Neural cell (in vitro differentiated cells): ENCODE data around the gene BTNL3. TPM values are rescaled to one million over a fixed set of nuclear protein-coding genes. Genes with fewer than 3 reads are reported as not detected.

Experiments
- H2AFZ ChIP-seq: fragments of 200-600, 300-800 bp; sonication (generic), shearing (Covaris generic); 2 replicates; pipeline ENCODE4 v1.6.0; 2014; ENCODE audit warnings: low read depth, mild to moderate bottlenecking, antibody characterized with exemption, low read length, moderate library complexity
- H3F3A ChIP-seq: fragments of 200-600 bp; shearing (Covaris generic); 2 replicates; pipeline ENCODE4 v1.6.1; 2016; ENCODE audit warnings: mild to moderate bottlenecking, moderate library complexity, mixed read lengths, antibody characterized with exemption, low read length; ENCODE audit not compliant: insufficient read depth, poor library complexity, severe bottlenecking
- H3K27ac ChIP-seq: fragments of 200-600, 300-800 bp; sonication (generic), shearing (Covaris generic); 2 replicates; pipeline ENCODE4 v1.5.1; 2014; ENCODE audit warnings: mild to moderate bottlenecking, low read length, moderate library complexity
- H3K27me3 ChIP-seq: fragments of 300-800, 200-600 bp; sonication (generic), shearing (Covaris generic); 2 replicates; pipeline ENCODE4 v1.6.0; 2014; ENCODE audit warnings: mild to moderate bottlenecking, low read depth, low read length, moderate library complexity; ENCODE audit not compliant: insufficient read depth
- H3K36me3 ChIP-seq: fragments of 300-800, 200-600 bp; sonication (generic), shearing (Covaris generic); 2 replicates; pipeline ENCODE4 v1.5.1; 2014; ENCODE audit warnings: mild to moderate bottlenecking, antibody characterized with exemption, low read length, moderate library complexity; ENCODE audit not compliant: insufficient read depth
- H3K4me2 ChIP-seq: fragments of 300-800, 200-600 bp; sonication (generic), shearing (Covaris generic); 2 replicates; pipeline ENCODE4 v1.6.0; 2014; ENCODE audit warnings: mild to moderate bottlenecking, low read length
- H3K4me3 ChIP-seq: fragments of 300-800, 200-600 bp; sonication (generic), shearing (Covaris generic); 2 replicates; pipeline ENCODE4 v1.5.1; 2014; ENCODE audit warnings: mild to moderate bottlenecking, low read length, moderate library complexity
- H3K79me2 ChIP-seq: fragments of 200-600 bp; shearing (Covaris generic); replicated peaks from 2 replicates; pipeline ENCODE4 v1.6.0; 2014; ENCODE audit warnings: mild to moderate bottlenecking, low read length, moderate library complexity; ENCODE audit not compliant: insufficient read depth
- H3K9ac ChIP-seq: fragments of 300-800, 200-600 bp; sonication (generic), shearing (Covaris generic); 2 replicates; pipeline ENCODE4 v1.6.1; 2016; ENCODE audit warnings: mild to moderate bottlenecking, low read length, mixed read lengths
- H3K9me2 ChIP-seq: fragments of 200-600 bp; shearing (Covaris generic); 2 replicates; pipeline ENCODE4 v1.6.1; 2016; ENCODE audit warnings: mild to moderate bottlenecking, low read length, mixed read lengths; ENCODE audit not compliant: insufficient read depth
- H3K9me3 ChIP-seq: fragments of 200-600, 300-800 bp; sonication (generic), shearing (Covaris generic); 2 replicates; pipeline ENCODE4 v1.6.1; 2016; ENCODE audit warnings: mild to moderate bottlenecking, mixed run types, low read length, moderate library complexity, mixed read lengths
- H4K20me1 ChIP-seq: fragments of 200-600 bp; shearing (Covaris generic); 2 replicates; pipeline ENCODE4 v1.6.1; 2016; ENCODE audit warnings: mild to moderate bottlenecking, mixed run types; ENCODE audit not compliant: insufficient read depth
- EP300 ChIP-seq: fragments of 450-650 bp; conservative IDR thresholded peaks from 2 replicates; pipeline ENCODE4 v1.6.1; 2014; ENCODE audit warnings: antibody characterized with exemption, mild to moderate bottlenecking, moderate library complexity; ENCODE audit not compliant: poor library complexity, severe bottlenecking
- EZH2 ChIP-seq: fragments of 200-600, 300-800 bp; shearing (Covaris generic), sonication (generic); IDR thresholded peaks from 2 replicates; pipeline ENCODE4 v1.6.1; 2014; ENCODE audit warnings: antibody characterized with exemption, low read length, borderline replicate concordance, mild to moderate bottlenecking; ENCODE audit not compliant: insufficient read depth, poor library complexity, severe bottlenecking
- MXI1 ChIP-seq: fragments of 450-650 bp; conservative IDR thresholded peaks from 2 replicates; pipeline ENCODE4 v1.6.1; 2014; ENCODE audit warnings: antibody characterized with exemption, mild to moderate bottlenecking; ENCODE audit not compliant: poor library complexity, severe bottlenecking
- POLR2AphosphoS5 ChIP-seq: IDR thresholded peaks from 2 replicates; pipeline ENCODE4 v1.6.1; 2012
- RAD21 ChIP-seq: fragments of 450-650 bp; conservative IDR thresholded peaks from 2 replicates; pipeline ENCODE4 v1.6.1; 2014; ENCODE audit warnings: antibody characterized with exemption, mild to moderate bottlenecking, moderate library complexity
- SMC3 ChIP-seq: fragments of 450-650 bp; conservative IDR thresholded peaks from 2 replicates; pipeline ENCODE4 v1.6.1; 2014; ENCODE audit warnings: antibody characterized with exemption, mild to moderate bottlenecking, moderate library complexity; ENCODE audit not compliant: poor library complexity
- TAF1 ChIP-seq: IDR thresholded peaks from 2 replicates; pipeline ENCODE4 v1.6.1; 2012; ENCODE audit warnings: low read depth
- polyA plus RNA-seq: library from polyadenylated mRNA; depleted of rRNA; stranded (reverse); fragments of >200 nt; gene quantifications from 2 replicates; pipeline ENCODE4 v1.2.3, GENCODE V29; 2014
- TF ChIP-seq, protein P1 (sequence below): fragments of 450-650 bp; IDR thresholded peaks from 2 replicates; pipeline ENCODE4 v1.5.1; 2014; ENCODE audit warnings: antibody characterized with exemption, mild to moderate bottlenecking, moderate library complexity; ENCODE audit not compliant: poor library complexity, severe bottlenecking
- TF ChIP-seq, protein P2 (sequence below): IDR thresholded peaks from 2 replicates; pipeline ENCODE4 v1.6.1; 2012; ENCODE audit warnings: borderline replicate concordance

The BTNL3 gene
- polyA plus RNA-seq, 1 donor from 2014 or later: not detected

DNA sequence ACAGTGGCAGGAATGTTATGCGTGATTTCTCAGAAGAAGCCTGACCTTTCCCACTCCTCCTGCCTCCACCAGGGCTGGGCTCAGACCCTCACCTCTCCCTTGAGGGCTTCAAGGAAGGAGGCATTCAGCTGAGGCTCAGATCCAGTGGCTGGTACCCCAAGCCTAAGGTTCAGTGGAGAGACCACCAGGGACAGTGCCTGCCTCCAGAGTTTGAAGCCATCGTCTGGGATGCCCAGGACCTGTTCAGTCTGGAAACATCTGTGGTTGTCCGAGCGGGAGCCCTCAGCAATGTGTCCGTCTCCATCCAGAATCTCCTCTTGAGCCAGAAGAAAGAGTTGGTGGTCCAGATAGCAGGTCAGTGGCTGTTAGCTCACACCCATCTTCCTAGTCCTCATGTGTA, 61.4 kb downstream of the BTNL3 start:
- no peaks in the 10 kb centered on the region for H3K9me3 ChIP-seq
- H3K9me2 ChIP-seq: no peaks in the 10 kb centered on the region
- no peak overlapping the region for H3K4me2 ChIP-seq
- H3K27ac ChIP-seq: no peak overlapping the region
- H3K4me3 ChIP-seq: no peak overlapping the region
- H4K20me1 ChIP-seq: no peaks in the 10 kb centered on the region
- H3K36me3 ChIP-seq: no peaks in the 10 kb centered on the region
- no peak overlapping the region for H2AFZ ChIP-seq
- peaks cover 70% of the 10 kb centered on the region for H3K27me3 ChIP-seq
- H3K79me2 ChIP-seq: no peaks in the 10 kb centered on the region
- no peaks in the 10 kb centered on the region for H3F3A ChIP-seq
- no peak for TF ChIP-seq MXI1
- TF ChIP-seq, protein P1, sequence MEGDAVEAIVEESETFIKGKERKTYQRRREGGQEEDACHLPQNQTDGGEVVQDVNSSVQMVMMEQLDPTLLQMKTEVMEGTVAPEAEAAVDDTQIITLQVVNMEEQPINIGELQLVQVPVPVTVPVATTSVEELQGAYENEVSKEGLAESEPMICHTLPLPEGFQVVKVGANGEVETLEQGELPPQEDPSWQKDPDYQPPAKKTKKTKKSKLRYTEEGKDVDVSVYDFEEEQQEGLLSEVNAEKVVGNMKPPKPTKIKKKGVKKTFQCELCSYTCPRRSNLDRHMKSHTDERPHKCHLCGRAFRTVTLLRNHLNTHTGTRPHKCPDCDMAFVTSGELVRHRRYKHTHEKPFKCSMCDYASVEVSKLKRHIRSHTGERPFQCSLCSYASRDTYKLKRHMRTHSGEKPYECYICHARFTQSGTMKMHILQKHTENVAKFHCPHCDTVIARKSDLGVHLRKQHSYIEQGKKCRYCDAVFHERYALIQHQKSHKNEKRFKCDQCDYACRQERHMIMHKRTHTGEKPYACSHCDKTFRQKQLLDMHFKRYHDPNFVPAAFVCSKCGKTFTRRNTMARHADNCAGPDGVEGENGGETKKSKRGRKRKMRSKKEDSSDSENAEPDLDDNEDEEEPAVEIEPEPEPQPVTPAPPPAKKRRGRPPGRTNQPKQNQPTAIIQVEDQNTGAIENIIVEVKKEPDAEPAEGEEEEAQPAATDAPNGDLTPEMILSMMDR: no peak
- TF ChIP-seq SMC3: no peak
- no peak for TF ChIP-seq RAD21
- H3K9ac ChIP-seq: no peak overlapping the region

DNA sequence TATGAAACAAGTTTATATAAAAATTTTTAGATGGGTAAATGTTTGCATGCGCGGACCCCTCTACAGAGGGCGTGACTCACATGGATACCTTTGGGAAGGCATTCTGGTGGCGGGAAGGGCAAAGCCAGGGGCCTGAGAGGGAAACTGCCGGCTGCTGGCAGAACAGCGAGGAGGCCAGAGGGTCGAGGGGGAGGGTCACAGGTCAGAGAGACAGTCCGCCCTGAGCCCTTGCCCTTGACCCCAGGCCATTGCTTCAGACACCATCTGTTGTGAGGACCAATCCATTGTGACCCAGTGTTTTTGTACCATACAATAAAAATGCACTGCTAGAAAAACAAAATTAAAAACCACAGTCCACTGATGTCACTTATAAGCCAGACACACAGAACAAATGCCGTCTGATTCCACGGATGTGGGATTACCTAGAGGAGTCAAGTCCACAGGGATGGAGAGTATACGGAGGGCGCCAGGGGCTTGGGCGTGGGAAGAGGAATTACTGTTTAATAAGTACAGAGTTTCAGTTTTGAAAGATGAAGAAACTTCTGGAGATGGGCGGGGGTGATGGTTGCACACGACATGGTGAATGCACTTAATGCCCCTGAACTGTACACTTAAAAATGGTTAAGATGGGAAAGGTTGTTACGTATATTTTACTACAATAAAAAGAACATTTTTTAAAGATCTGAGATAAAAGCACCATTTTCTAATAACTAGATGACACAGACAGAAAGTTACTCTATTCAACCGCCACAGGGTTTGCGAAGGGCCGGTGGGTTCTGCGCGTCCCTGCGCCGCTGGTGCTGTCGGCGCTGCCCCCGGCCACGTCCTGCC, 63.4 kb downstream of the BTNL3 start:
- Histone ChIP-seq H4K20me1 (no peaks in the 10 kb centered on the region), H3K36me3 (no peaks in the 10 kb centered on the region), H2AFZ (no peak overlapping the region), H3K27ac (no peak overlapping the region), H3K9me2 (no peaks in the 10 kb centered on the region), H3K79me2 (no peaks in the 10 kb centered on the region), H3K9ac (peak overlapping the region; percentile 26), H3K27me3 (peaks cover 81% of the 10 kb centered on the region), H3F3A (no peaks in the 10 kb centered on the region), H3K4me2 (no peak overlapping the region), H3K9me3 (no peaks in the 10 kb centered on the region), H3K4me3 (peak overlapping the region; percentile 89)
- TF ChIP-seq MXI1: no peak
- TF ChIP-seq TAF1: no peak
- no peak for TF ChIP-seq EZH2
- TF ChIP-seq, protein P1: no peak
- TF ChIP-seq POLR2AphosphoS5: no peak
- TF ChIP-seq, protein P2, sequence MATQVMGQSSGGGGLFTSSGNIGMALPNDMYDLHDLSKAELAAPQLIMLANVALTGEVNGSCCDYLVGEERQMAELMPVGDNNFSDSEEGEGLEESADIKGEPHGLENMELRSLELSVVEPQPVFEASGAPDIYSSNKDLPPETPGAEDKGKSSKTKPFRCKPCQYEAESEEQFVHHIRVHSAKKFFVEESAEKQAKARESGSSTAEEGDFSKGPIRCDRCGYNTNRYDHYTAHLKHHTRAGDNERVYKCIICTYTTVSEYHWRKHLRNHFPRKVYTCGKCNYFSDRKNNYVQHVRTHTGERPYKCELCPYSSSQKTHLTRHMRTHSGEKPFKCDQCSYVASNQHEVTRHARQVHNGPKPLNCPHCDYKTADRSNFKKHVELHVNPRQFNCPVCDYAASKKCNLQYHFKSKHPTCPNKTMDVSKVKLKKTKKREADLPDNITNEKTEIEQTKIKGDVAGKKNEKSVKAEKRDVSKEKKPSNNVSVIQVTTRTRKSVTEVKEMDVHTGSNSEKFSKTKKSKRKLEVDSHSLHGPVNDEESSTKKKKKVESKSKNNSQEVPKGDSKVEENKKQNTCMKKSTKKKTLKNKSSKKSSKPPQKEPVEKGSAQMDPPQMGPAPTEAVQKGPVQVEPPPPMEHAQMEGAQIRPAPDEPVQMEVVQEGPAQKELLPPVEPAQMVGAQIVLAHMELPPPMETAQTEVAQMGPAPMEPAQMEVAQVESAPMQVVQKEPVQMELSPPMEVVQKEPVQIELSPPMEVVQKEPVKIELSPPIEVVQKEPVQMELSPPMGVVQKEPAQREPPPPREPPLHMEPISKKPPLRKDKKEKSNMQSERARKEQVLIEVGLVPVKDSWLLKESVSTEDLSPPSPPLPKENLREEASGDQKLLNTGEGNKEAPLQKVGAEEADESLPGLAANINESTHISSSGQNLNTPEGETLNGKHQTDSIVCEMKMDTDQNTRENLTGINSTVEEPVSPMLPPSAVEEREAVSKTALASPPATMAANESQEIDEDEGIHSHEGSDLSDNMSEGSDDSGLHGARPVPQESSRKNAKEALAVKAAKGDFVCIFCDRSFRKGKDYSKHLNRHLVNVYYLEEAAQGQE: no peak
- TF ChIP-seq SMC3: no peak
- no peak for TF ChIP-seq EP300
- TF ChIP-seq RAD21: no peak
